HG03469 (cell line): ENCODE results near the gene BRSK2.

Source experiments
- ATAC-seq: cut with Tn5 transposase; IDR thresholded peaks from one replicate; pipeline ENCODE4 v1.9.1; 2021; ENCODE audit warnings: mild to moderate bottlenecking, moderate library complexity, moderate number of reproducible peaks; ENCODE audit not compliant: unreplicated experiment

BRSK2 gene

GRCh38 chr11:1479006-1479677 lies 89.4 kb downstream of the BRSK2 start:
- ATAC-seq: no peak

- ATAC-seq: no peak
These were observed 90.0 kb downstream of the BRSK2 start for GRCh38 chr11:1479678-1480118.

- no peak for ATAC-seq
These were observed 90.4 kb downstream of the BRSK2 start for GRCh38 chr11:1480191-1480554.

- ATAC-seq: no peak
These were observed 91.1 kb downstream of the BRSK2 start for GRCh38 chr11:1480555-1481482.

GRCh38 chr11:1481483-1481825 lies 91.7 kb downstream of the BRSK2 start:
- no peak for ATAC-seq

- no peak for ATAC-seq
These were observed 92.2 kb downstream of the BRSK2 start for GRCh38 chr11:1481861-1482441.

- no peak for ATAC-seq
These were observed 93.1 kb downstream of the BRSK2 start for GRCh38 chr11:1482581-1483444.

- no peak for ATAC-seq
These were observed 93.8 kb downstream of the BRSK2 start for GRCh38 chr11:1483445-1483961.

GRCh38 chr11:1484061-1484671 lies 94.4 kb downstream of the BRSK2 start:
- no peak for ATAC-seq

- ATAC-seq: no peak
These were observed 95.2 kb downstream of the BRSK2 start for GRCh38 chr11:1484695-1485503.

- no peak for ATAC-seq
These were observed 95.8 kb downstream of the BRSK2 start for GRCh38 chr11:1485504-1485885.

GRCh38 chr11:1486054-1486825 lies 96.5 kb downstream of the BRSK2 start, which contains the start of gene MOB2:
TSS of gene MOB2 (minus strand) at chr11:1486779. CDS start at chr11:1486556, 223 bp downstream.
- ATAC-seq: no peak

GRCh38 chr11:1487091-1487850 lies 97.5 kb downstream of the BRSK2 start:
- no peak for ATAC-seq

- ATAC-seq: no peak
These were observed 98.3 kb downstream of the BRSK2 start for GRCh38 chr11:1487851-1488574.

GRCh38 chr11:1488575-1489180 lies 98.9 kb downstream of the BRSK2 start:
- no peak for ATAC-seq

GRCh38 chr11:1490651-1491050 lies 100.9 kb downstream of the BRSK2 start:
- ATAC-seq: no peak

GRCh38 chr11:1491379-1491778 lies 101.6 kb downstream of the BRSK2 start:
- no peak for ATAC-seq
